NCI-H128 (cell line): ENCODE measurements around the gene CLCN3.
"Not testable (repeated sequence)": the region's sequence is repeated elsewhere in the genome, so short reads cannot be mapped to it uniquely, and the experiment has no call there.

Source experiments
- DNase-seq: peaks from one replicate; lab custom pipeline; 2025; ENCODE audit not compliant: unreplicated experiment; lab: John Stamatoyannopoulos, UW

The CLCN3 gene

GRCh38 chr4:169690787-169691186 lies 70.4 kb downstream of the CLCN3 start:
- no peak for DNase-seq

- no peak for DNase-seq
Observed at GRCh38 chr4:169698331-169698730, 78.0 kb downstream of the CLCN3 start.

- no peak for DNase-seq
Observed at GRCh38 chr4:169707958-169708643, 87.7 kb downstream of the CLCN3 start.

GRCh38 chr4:169715826-169716225 lies 95.4 kb downstream of the CLCN3 start:
- DNase-seq = no peak

- DNase-seq = no peak
Observed at GRCh38 chr4:169716677-169717076, 96.3 kb downstream of the CLCN3 start.

GRCh38 chr4:169720529-169720928 lies 100.2 kb downstream of the CLCN3 start:
- DNase-seq = no peak

- DNase-seq = no peak
Observed at GRCh38 chr4:169723207-169723965, 103.0 kb downstream of the CLCN3 start.

- no peak for DNase-seq
Observed at GRCh38 chr4:169724260-169724659, 103.9 kb downstream of the CLCN3 start.

GRCh38 chr4:169727616-169728015 lies 107.2 kb downstream of the CLCN3 start:
- DNase-seq = no peak

- DNase-seq = no peak
Observed at GRCh38 chr4:169730564-169730963, 110.2 kb downstream of the CLCN3 start.

- DNase-seq = not testable (repeated sequence)
Observed at GRCh38 chr4:169738604-169739003, 118.2 kb downstream of the CLCN3 start.

GRCh38 chr4:169741569-169741968 lies 121.2 kb downstream of the CLCN3 start:
- no peak for DNase-seq

- DNase-seq = no peak
Observed at GRCh38 chr4:169744601-169745000, 124.2 kb downstream of the CLCN3 start.

- no peak for DNase-seq
Observed at GRCh38 chr4:169745291-169745690, 124.9 kb downstream of the CLCN3 start.

GRCh38 chr4:169756971-169757574 lies 136.7 kb downstream of the CLCN3 start:
- no peak for DNase-seq

- DNase-seq = peak; percentile 90
Observed at GRCh38 chr4:169757575-169758184, 137.3 kb downstream of the CLCN3 start, which contains the start of gene HPF1. Gene HPF1 (minus strand): TSS chr4:169757944. CDS start chr4:169757877, 67 bp downstream.

GRCh38 chr4:169758401-169758962 lies 138.1 kb downstream of the CLCN3 start:
- DNase-seq = no peak

GRCh38 chr4:169761846-169762245 lies 141.5 kb downstream of the CLCN3 start:
- DNase-seq = no peak

- no peak for DNase-seq
Observed at GRCh38 chr4:169765835-169766234, 145.5 kb downstream of the CLCN3 start.

GRCh38 chr4:169766741-169767140 lies 146.4 kb downstream of the CLCN3 start:
- no peak for DNase-seq

GRCh38 chr4:169768385-169768784 lies 148.0 kb downstream of the CLCN3 start:
- DNase-seq = no peak
